AML-193 (cell line): ENCODE data around the gene TIGD3.

ENCODE experiments used
- DNase-seq, 2 experiments: peaks; one replicate each; lab custom pipeline; 2025; lab: John Stamatoyannopoulos, UW

TIGD3 gene

GRCh38 chr11:65390099-65390941, 35.8 kb downstream of the TIGD3 start:
- DNase-seq, result no peak

GRCh38 chr11:65390996-65391395, 36.4 kb downstream of the TIGD3 start:
- no peak for DNase-seq

GRCh38 chr11:65392186-65392829, 37.8 kb downstream of the TIGD3 start:
- DNase-seq, result no peak

GRCh38 chr11:65392899-65393298, 38.3 kb downstream of the TIGD3 start:
- DNase-seq, result no peak

- DNase-seq, result no peak
Observed at GRCh38 chr11:65393513-65394079, 39.0 kb downstream of the TIGD3 start.

GRCh38 chr11:65394125-65394536, 39.6 kb downstream of the TIGD3 start:
- DNase-seq, result no peak

- DNase-seq, result no peak
Observed at GRCh38 chr11:65395961-65396530, 41.5 kb downstream of the TIGD3 start.

- DNase-seq, result no peak
Observed at GRCh38 chr11:65396769-65397745, 42.5 kb downstream of the TIGD3 start.

- DNase-seq, result no peak
Observed at GRCh38 chr11:65398362-65398910, 43.9 kb downstream of the TIGD3 start.

GRCh38 chr11:65399249-65399648, 44.7 kb downstream of the TIGD3 start:
- no peak for DNase-seq

GRCh38 chr11:65399845-65400244, 45.3 kb downstream of the TIGD3 start:
- no peak for DNase-seq

GRCh38 chr11:65400307-65401072, 45.9 kb downstream of the TIGD3 start:
- DNase-seq, result no peak

GRCh38 chr11:65401073-65401802, 46.7 kb downstream of the TIGD3 start:
- DNase-seq, result no peak

GRCh38 chr11:65401803-65402248, 47.3 kb downstream of the TIGD3 start:
- DNase-seq, result no peak

GRCh38 chr11:65402790-65403189, 48.2 kb downstream of the TIGD3 start:
- DNase-seq, result no peak

GRCh38 chr11:65403607-65404121, 49.1 kb downstream of the TIGD3 start:
- DNase-seq, result peak; percentile 90 to 91

- no peak for DNase-seq
Observed at GRCh38 chr11:65404210-65404609, 49.7 kb downstream of the TIGD3 start.

GRCh38 chr11:65404638-65405339, 50.2 kb downstream of the TIGD3 start:
- DNase-seq, result no peak
